GM19099 (cell line): ENCODE data around the gene DNAJC12.

Source experiments
- POLR2A ChIP-seq: IDR thresholded peaks from 3 replicates; pipeline ENCODE4 v1.6.1; 2011; ENCODE audit warnings: low read depth; ENCODE audit not compliant: insufficient read length; ENCODE audit errors: extremely low read depth

The DNAJC12 gene

GRCh38 chr10:67782530-67782929 is 55.5 kb downstream of the DNAJC12 start:
- TF ChIP-seq POLR2A: no peak

DNA sequence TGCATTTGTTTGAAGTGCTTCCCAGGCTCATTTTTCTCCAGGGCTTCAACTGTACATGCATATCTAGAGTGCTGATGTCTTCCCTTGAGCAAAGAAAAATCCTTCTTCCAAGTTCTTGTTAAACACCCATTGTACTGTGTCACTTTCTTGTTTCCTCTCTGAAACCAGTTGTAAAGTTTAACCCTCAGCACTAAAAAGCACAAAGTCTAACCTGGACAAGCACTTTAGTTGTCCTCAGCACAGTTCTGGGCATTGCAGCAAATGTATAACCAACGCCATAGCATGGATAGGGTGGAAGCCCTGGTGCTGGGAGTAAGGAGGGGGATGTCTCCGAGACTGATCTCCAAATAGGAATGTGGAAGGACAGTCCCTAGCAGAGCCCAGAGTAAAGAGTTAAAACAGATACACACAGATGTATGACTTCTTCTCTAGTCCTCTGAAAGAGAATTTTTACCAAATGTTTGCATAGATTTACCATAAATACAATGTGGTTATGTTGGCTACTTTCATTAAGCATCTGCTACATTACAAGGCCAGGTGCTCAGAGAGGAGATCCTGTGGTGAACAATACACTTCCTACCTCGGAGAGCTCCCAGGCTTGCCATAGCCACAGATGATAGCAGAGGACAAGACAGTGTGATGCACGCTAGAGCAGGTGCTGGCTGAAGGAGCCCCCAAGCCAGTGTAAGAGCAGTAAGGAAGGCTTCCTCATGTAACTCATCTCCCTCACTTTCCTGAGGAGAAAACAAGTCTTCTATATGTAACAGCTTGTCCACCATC is 57.0 kb downstream of the DNAJC12 start:
- no peak for TF ChIP-seq POLR2A

DNA sequence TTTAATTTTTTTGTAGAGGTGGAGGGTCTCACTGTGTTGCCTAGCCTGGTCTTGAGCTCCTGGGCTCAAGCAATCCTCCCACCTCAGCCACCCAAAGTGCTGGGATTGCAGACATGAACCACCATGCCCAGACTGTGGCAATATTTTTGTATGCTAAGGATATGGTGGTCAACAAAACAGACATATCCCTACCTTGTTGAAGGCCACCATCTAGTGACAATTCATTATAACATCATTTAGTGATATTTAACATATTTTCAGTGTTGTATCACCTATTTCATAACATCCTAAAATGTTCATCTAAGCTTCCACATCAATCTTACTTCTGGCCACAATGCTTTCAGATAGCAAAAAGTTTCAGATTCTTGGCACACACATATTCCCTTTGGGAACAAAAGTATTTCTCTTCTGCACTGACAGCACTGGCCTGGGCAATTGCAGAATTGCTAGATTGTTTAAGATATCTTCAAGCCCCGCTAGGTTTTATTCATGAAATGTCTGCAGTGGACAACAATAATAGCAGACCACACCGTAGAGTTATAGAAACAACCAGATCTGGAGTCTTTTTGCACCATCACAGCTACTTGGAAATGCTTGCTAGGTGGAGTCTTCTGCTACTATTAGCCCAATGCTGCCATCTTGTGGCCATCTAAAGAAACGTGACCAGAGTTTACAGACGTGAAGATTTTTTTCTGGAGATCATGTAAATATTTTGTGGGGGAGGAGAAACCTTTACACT is 58.4 kb downstream of the DNAJC12 start:
- TF ChIP-seq POLR2A: no peak

- TF ChIP-seq POLR2A: no peak
These were observed 61.6 kb downstream of the DNAJC12 start for GRCh38 chr10:67776371-67776770.

DNA sequence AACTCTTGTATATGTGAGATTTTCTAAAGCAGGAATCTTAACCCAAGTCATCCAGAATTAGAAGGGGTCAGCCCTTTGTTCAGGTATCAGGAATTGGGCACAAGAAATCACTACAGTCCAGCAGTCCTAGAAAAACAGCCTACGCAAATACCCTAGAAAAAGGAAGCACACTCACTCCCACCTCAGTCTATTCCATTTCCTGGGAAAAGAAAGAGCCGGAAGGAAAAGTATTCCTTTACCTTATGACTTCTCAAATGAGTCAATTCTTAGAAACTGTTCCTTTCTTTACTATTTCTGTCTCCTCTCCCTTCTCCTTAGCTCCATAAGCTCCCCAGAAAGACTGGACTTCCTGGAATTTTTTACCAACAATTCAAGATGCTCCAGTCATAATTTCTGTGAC is 62.7 kb downstream of the DNAJC12 start:
- TF ChIP-seq POLR2A: no peak

- TF ChIP-seq POLR2A: no peak
These were observed 65.0 kb downstream of the DNAJC12 start for GRCh38 chr10:67772894-67773511.

GRCh38 chr10:67772151-67772550 is 65.8 kb downstream of the DNAJC12 start:
- TF ChIP-seq POLR2A: no peak

- no peak for TF ChIP-seq POLR2A
These were observed 66.8 kb downstream of the DNAJC12 start for GRCh38 chr10:67771200-67771599.

GRCh38 chr10:67770537-67770936 is 67.5 kb downstream of the DNAJC12 start:
- no peak for TF ChIP-seq POLR2A

DNA sequence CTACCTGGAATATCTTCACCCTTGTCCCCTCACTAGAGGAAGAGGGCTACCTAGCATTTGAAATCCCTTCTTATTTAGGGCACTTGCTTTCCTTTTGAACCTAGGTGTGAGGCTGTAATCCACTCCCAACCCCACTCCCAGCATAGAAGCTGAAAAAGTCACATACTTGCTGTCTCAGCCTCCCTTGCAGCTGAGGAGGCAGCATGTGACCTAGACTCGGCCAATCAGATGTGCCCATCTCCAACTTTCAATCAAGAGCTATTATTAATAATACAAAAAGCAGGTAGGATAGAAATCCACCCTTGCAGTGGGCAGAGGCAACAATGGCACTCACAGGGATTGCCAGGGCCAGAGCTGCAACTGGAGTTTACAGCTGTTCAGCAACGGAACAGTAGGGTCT is 70.7 kb downstream of the DNAJC12 start:
- no peak for TF ChIP-seq POLR2A

GRCh38 chr10:67764012-67764822 is 73.8 kb downstream of the DNAJC12 start:
- TF ChIP-seq POLR2A: peak; percentile 45

GRCh38 chr10:67763499-67764011 is 74.4 kb downstream of the DNAJC12 start:
- no peak for TF ChIP-seq POLR2A

DNA sequence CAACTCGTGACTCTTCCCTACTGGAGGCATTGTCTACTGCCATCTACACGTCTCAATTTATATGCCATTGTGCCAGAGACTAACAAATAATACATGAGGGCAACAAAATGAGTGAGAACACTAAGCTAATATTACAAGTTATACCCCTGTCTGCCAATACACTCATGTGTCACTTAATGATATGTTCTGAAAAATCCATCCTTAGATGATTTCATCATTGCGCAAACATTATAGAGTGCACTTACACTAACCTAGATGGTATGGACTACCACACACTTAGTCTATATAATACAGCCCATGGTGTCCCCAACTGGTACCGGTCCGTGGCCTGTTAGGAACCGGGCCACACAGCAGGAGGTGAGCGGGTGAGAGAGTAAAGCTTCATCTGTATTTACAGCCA is 77.7 kb downstream of the DNAJC12 start:
- TF ChIP-seq POLR2A: no peak
